Activated CD8-positive, alpha-beta T cell treated with anti-CD3 and anti-CD28 coated beads for 36 hours (primary cell): ENCODE data around the gene DPF3. TPM values are rescaled to one million over a fixed set of nuclear protein-coding genes. Genes with fewer than 3 reads are reported as not detected.

Source experiments
- ATAC-seq: fragments of 200-7000 bp; cut with Tn5 transposase; one replicate; pipeline ENCODE4 v1.10.0; 2021; ENCODE audit warnings: mild to moderate bottlenecking, moderate library complexity
- CTCF ChIA-PET: fragments of 350-600 bp; sonication (Branson Sonifier 250); formaldehyde crosslinking; loops from one replicate; lab custom pipeline; 2021; ENCODE audit warnings: antibody characterized with exemption; lab: Charles Lee
- POLR2A ChIA-PET: fragments of 350-600 bp; sonication (Branson Sonifier 250); formaldehyde crosslinking; loops from one replicate; lab custom pipeline; 2021; ENCODE audit warnings: antibody characterized with exemption; lab: Charles Lee
- DNase-seq: peaks from one replicate; pipeline ENCODE4 v3.0.0-alpha.2; 2020
- H3K27ac Mint-ChIP-seq: one replicate; pipeline ENCODE4 v1.8.0; 2021; ENCODE audit warnings: mild to moderate bottlenecking, mixed read lengths
- H3K27me3 Mint-ChIP-seq: one replicate; pipeline ENCODE4 v1.8.0; 2021; ENCODE audit warnings: mixed read lengths
- H3K36me3 Mint-ChIP-seq: one replicate; pipeline ENCODE4 v1.8.0; 2021; ENCODE audit warnings: low read depth, mixed read lengths
- H3K4me1 Mint-ChIP-seq: one replicate; pipeline ENCODE4 v1.8.0; 2021; ENCODE audit warnings: low read depth, mixed read lengths
- H3K4me3 Mint-ChIP-seq: one replicate; pipeline ENCODE4 v1.8.0; 2021; ENCODE audit warnings: mild to moderate bottlenecking, moderate library complexity, mixed read lengths
- H3K9me3 Mint-ChIP-seq: one replicate; pipeline ENCODE4 v1.8.0; 2021; ENCODE audit warnings: mixed read lengths
- CTCF ChIP-seq: fragments of 200-600 bp; IDR thresholded peaks from one replicate; pipeline ENCODE4 v1.8.0; 2022; ENCODE audit warnings: antibody characterized with exemption, mild to moderate bottlenecking
- intact Hi-C: fragments of 100-400 bp; cut with micrococcal nuclease; formaldehyde crosslinking; loops from one replicate; pipeline ENCODE4 v1.10.0; 2022
- total RNA-seq, 2 experiments: library from RNA; stranded (reverse); gene quantifications; one replicate each; pipeline ENCODE4 v1.2.3, GENCODE V29; 2021

Gene DPF3
- total RNA-seq, 2 experiments from 2014 or later, result 0.13 to 0.54 TPM

GRCh38 chr14:72759670-72760069 is 134.2 kb downstream of the DPF3 start:
- DNase-seq (no peak), ATAC-seq (no peak)
- POLR2A ChIA-PET, result no interaction called here
- Mint-ChIP-seq H3K9me3 (peaks cover 26% of the 10 kb centered on the region), H3K27me3 (no peaks in the 10 kb centered on the region), H3K27ac (no peak overlapping the region), H3K4me1 (no peaks in the 10 kb centered on the region), H3K4me3 (no peak overlapping the region), H3K36me3 (peaks cover 4% of the 10 kb centered on the region)
- TF ChIP-seq CTCF, result no peak
- intact Hi-C loops, result no loop called here
- CTCF ChIA-PET, result no interaction called here

GRCh38 chr14:72758993-72759392 is 134.9 kb downstream of the DPF3 start:
- no peak overlapping the region for H3K4me3 Mint-ChIP-seq
- CTCF ChIA-PET, result no interaction called here
- peaks cover 4% of the 10 kb centered on the region for H3K36me3 Mint-ChIP-seq
- no peaks in the 10 kb centered on the region for H3K4me1 Mint-ChIP-seq
- no peaks in the 10 kb centered on the region for H3K27me3 Mint-ChIP-seq
- intact Hi-C loops, result no loop called here
- peaks cover 26% of the 10 kb centered on the region for H3K9me3 Mint-ChIP-seq
- DNase-seq (no peak), ATAC-seq (no peak)
- TF ChIP-seq CTCF, result no peak
- POLR2A ChIA-PET, result no interaction called here
- no peak overlapping the region for H3K27ac Mint-ChIP-seq

GRCh38 chr14:72758420-72758819 is 135.5 kb downstream of the DPF3 start:
- TF ChIP-seq CTCF, result no peak
- Mint-ChIP-seq H3K27ac (no peak overlapping the region), H3K4me3 (no peak overlapping the region), H3K9me3 (peaks cover 26% of the 10 kb centered on the region), H3K4me1 (no peaks in the 10 kb centered on the region), H3K36me3 (peaks cover 4% of the 10 kb centered on the region), H3K27me3 (no peaks in the 10 kb centered on the region)
- intact Hi-C loops, result no loop called here
- ATAC-seq, result no peak
- ChIA-PET POLR2A (no interaction called here), CTCF (no interaction called here)
- no peak for DNase-seq

GRCh38 chr14:72756967-72757366 is 136.9 kb downstream of the DPF3 start:
- DNase-seq (no peak), ATAC-seq (no peak)
- POLR2A ChIA-PET, result no interaction called here
- Mint-ChIP-seq H3K4me3 (no peak overlapping the region), H3K4me1 (no peaks in the 10 kb centered on the region), H3K27ac (no peak overlapping the region), H3K27me3 (no peaks in the 10 kb centered on the region), H3K36me3 (peaks cover 4% of the 10 kb centered on the region), H3K9me3 (peaks cover 25% of the 10 kb centered on the region)
- TF ChIP-seq CTCF, result no peak
- CTCF ChIA-PET, result interaction anchor here (1.3 kb wide), 1 partner anchor 79 kb away, joined by 3 read pairs; no protein-coding TSS in a partner anchor
- intact Hi-C loops, result no loop called here

GRCh38 chr14:72755766-72756165 is 138.1 kb downstream of the DPF3 start:
- Mint-ChIP-seq H3K27ac (no peak overlapping the region), H3K9me3 (peaks cover 23% of the 10 kb centered on the region), H3K36me3 (peaks cover 4% of the 10 kb centered on the region), H3K27me3 (no peaks in the 10 kb centered on the region), H3K4me1 (no peaks in the 10 kb centered on the region), H3K4me3 (no peak overlapping the region)
- ATAC-seq, result no peak
- CTCF ChIA-PET, result interaction anchor here (1.3 kb wide), 1 partner anchor 77 kb away, joined by 3 read pairs; no protein-coding TSS in a partner anchor
- POLR2A ChIA-PET, result no interaction called here
- intact Hi-C loops, result no loop called here
- no peak for TF ChIP-seq CTCF
- DNase-seq, result no peak
